Thyroid gland (tissue), 4 donors: ENCODE results near the gene MRAP. TPM values are rescaled to one million over a fixed set of nuclear protein-coding genes. Genes with fewer than 3 reads are reported as not detected.

ENCODE experiments used
- DNase-seq, 2 donors: peaks; one replicate each; pipeline ENCODE4 v3.0.0-alpha.2; 2019
- H3K27ac ChIP-seq, 3 donors: fragments of 200-600 bp; sonication (generic); 1 replicate in 2 of 3; 2 replicates in 1 of 3; pipeline ENCODE4 v1.5.1; 2016 to 2019; ENCODE audit warnings: mild to moderate bottlenecking in 1 of 3, moderate library complexity in 1 of 3
- H3K27me3 ChIP-seq: fragments of 200-600 bp; sonication (generic); one replicate; pipeline ENCODE4 v1.5.1; 2019
- H3K36me3 ChIP-seq, 2 donors: fragments of 200-600 bp; sonication (generic); one replicate each; pipeline ENCODE4 v1.5.1; 2016 to 2019
- H3K4me1 ChIP-seq, 2 donors: fragments of 200-600 bp; sonication (generic); one replicate each; pipeline ENCODE4 v1.5.1; 2017 to 2019
- H3K4me3 ChIP-seq, 3 donors: fragments of 200-600 bp; sonication (generic); replicated peaks in 1 of 3; 1 replicate in 2 of 3; 2 replicates in 1 of 3; pipeline ENCODE4 v1.5.1; 2016; ENCODE audit warnings: mild to moderate bottlenecking in 1 of 3
- H3K9me3 ChIP-seq: fragments of 200-600 bp; sonication (generic); one replicate; pipeline ENCODE4 v1.5.1; 2017
- POLR2A ChIP-seq, 2 donors: fragments of 450-650 bp; IDR thresholded peaks; one replicate each; pipeline ENCODE4 v1.6.1; 2017; ENCODE audit warnings: antibody characterized with exemption in 2 of 2, mild to moderate bottlenecking in 2 of 2, moderate library complexity in 1 of 2
- WGBS, 2 donors: methylation state at CpG; one replicate each; pipeline ENCODE4 v1.1.5; 2017; 5-methylcytosine and 5-hydroxymethylcytosine counted together
- intact Hi-C: fragments of 100-400 bp; cut with DNase I; formaldehyde crosslinking; loops from one replicate; pipeline ENCODE4 v1.15.1; 2023
- total RNA-seq, 4 donors: library from RNA; depleted of rRNA; stranded (reverse); fragments of >200 nt; gene quantifications; one replicate each; pipeline ENCODE4 v1.2.3, GENCODE V29; 2016
- TF ChIP-seq, protein P1 (sequence below), 6 experiments: fragments of 200-600 bp in 3 of 6; fragments of 450-650 bp in 3 of 6; sonication (generic) in 3 of 6; IDR thresholded peaks; one replicate each; pipeline ENCODE4 v1.5.1; 2016 to 2019; ENCODE audit warnings: antibody characterized with exemption in 6 of 6, mild to moderate bottlenecking in 2 of 6, inconsistent platforms in 1 of 6, moderate library complexity in 1 of 6

Gene MRAP
- total RNA-seq, 4 donors from 2014 or later, result not detected

DNA sequence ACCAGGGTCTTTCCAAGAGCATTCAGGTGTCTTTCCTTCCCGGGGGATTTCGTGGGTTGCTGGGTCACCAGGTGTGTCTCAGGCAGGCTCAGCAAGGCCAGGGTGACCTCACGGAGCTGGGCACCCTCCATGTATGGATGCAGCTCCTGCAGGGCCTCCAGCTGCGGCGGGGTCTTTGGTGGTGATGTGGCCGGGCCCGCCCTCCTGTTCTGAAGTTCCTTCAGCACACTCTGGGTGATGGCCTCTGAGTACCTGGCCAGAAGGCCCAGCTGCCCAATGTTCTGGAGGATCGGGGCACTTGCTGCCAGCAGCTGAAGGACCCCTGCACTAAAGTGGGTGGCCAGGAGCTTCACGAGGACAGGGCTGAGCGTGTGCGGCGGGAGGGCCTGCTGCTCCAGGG, 48.7 kb downstream of the MRAP start:
- Histone ChIP-seq H3K4me1 (peaks cover 0 to 3% of the 10 kb centered on the region in 2 donors), H3K4me3 (no peak overlapping the region), H3K27me3 (no peaks in the 10 kb centered on the region), H3K36me3 (peaks cover 62 to 79% of the 10 kb centered on the region in 2 donors), H3K27ac (no peak overlapping the region), H3K9me3 (no peaks in the 10 kb centered on the region)
- intact Hi-C loops, result no loop called here
- TF ChIP-seq, protein P1, sequence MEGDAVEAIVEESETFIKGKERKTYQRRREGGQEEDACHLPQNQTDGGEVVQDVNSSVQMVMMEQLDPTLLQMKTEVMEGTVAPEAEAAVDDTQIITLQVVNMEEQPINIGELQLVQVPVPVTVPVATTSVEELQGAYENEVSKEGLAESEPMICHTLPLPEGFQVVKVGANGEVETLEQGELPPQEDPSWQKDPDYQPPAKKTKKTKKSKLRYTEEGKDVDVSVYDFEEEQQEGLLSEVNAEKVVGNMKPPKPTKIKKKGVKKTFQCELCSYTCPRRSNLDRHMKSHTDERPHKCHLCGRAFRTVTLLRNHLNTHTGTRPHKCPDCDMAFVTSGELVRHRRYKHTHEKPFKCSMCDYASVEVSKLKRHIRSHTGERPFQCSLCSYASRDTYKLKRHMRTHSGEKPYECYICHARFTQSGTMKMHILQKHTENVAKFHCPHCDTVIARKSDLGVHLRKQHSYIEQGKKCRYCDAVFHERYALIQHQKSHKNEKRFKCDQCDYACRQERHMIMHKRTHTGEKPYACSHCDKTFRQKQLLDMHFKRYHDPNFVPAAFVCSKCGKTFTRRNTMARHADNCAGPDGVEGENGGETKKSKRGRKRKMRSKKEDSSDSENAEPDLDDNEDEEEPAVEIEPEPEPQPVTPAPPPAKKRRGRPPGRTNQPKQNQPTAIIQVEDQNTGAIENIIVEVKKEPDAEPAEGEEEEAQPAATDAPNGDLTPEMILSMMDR (IDR thresholded peaks at IDR 0.05), result no peak
- no peak for TF ChIP-seq POLR2A (IDR thresholded peaks at IDR 0.05)
- WGBS, 2 donors, result 96 to 97% methylated on average over 4 to 12 of the region's 12 CpGs
- DNase-seq, result no peak

DNA sequence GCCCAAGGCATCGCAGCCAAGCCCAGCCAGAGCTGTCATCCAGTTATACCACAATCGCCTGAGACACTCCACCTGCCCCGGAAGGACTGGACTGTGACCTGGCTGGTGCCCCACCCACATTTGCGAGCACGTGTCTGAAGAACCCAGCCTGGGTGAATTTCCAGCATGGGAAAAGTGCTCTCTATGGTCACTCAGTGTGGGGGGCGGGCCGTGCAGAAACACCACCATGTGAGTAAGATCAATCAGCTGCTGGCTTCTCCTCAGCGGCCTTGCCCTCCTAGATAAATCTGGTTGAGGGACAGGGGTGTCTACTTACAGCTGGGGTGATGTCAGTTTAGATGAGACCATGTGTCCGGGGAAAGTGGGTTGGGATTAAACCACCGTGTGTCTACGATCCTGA, 49.3 kb downstream of the MRAP start:
- intact Hi-C loops, result no loop called here
- Histone ChIP-seq H3K27me3 (no peaks in the 10 kb centered on the region), H3K27ac (no peak overlapping the region), H3K36me3 (peaks cover 69 to 85% of the 10 kb centered on the region in 2 donors), H3K4me1 (peaks cover 0 to 3% of the 10 kb centered on the region in 2 donors), H3K4me3 (no peak overlapping the region), H3K9me3 (no peaks in the 10 kb centered on the region)
- TF ChIP-seq POLR2A (IDR thresholded peaks at IDR 0.05), result no peak
- TF ChIP-seq, protein P1 (IDR thresholded peaks at IDR 0.05), result no peak
- 79 to 91% methylated on average over 10 of the region's 11 CpGs for WGBS, 2 donors
- DNase-seq, result no peak

DNA sequence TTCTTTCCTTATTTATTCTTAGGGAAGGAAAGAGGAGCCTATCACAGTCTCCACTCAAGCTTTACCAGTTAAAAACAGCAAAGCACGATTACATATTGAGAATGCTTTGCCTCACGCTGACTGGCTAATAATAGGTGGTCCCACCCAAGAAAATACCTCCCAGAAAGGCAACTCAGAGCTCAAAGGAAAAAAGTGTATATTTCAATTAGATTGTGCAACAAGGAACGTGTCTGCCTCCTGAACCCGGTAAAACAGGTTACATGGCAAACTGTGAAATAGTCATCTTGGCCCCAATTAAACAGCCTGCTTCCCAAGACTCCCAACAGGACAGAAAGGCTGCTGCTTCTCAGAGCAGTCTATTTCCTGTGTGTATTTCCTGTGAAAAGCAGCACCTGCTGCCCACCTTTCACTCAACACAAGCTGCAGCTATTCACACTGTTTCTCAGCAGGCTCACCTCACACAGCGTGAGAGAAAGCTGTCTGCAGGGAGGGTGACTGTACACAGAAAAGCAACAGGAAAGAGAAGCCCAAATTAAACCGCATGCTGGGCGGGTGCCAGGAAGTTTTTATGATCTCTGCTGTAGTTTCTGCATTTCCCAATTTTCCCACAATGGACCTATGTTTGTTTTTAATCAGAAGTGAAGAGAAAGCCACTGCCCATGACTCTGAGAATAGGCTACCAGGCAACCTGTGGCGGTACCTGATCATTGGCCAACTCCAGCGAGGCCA, 50.1 kb downstream of the MRAP start:
- WGBS, 2 donors, result 90 to 94% methylated on average over 9 of the region's 9 CpGs
- H3K27me3 ChIP-seq, result no peaks in the 10 kb centered on the region
- intact Hi-C loops, result no loop called here
- H3K9me3 ChIP-seq, result no peaks in the 10 kb centered on the region
- peaks cover 0 to 3% of the 10 kb centered on the region in 2 donors for H3K4me1 ChIP-seq
- no peak overlapping the region for H3K4me3 ChIP-seq
- TF ChIP-seq, protein P1 (IDR thresholded peaks at IDR 0.05), result no peak
- no peak for TF ChIP-seq POLR2A (IDR thresholded peaks at IDR 0.05)
- no peak overlapping the region for H3K27ac ChIP-seq
- no peak for DNase-seq
- peaks cover 76 to 87% of the 10 kb centered on the region in 2 donors for H3K36me3 ChIP-seq

DNA sequence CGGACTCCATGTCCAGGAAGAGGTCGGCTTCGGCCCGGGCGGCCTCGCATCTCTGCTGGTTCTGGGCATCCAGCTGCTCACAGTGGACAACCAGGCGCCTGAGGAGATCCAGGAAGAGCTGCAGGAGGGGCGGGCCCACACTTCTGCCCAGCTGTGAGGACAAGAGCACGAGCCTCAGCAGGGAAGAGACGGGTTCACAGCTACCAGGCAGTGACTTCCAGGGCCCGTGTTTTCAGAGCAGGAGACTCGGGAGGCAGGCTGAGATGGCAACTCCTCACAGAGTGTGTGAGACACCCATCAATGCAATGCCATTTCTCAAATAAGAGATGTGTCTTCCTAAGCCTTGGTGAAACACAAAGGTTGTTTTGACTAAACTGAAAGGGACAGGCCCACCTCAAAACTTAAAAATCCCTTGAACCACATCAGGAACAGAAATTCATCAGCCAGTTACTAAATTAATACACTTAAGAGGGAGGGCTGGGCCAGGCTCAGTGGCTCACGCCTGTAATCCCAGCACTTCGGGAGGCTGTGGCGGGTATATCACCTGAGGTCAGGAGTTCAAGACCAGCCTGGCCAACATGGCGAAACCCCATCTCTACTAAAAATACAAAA, 50.8 kb downstream of the MRAP start:
- 86 to 95% methylated on average over 14 of the region's 16 CpGs for WGBS, 2 donors
- no peak overlapping the region for H3K4me3 ChIP-seq
- no peaks in the 10 kb centered on the region for H3K9me3 ChIP-seq
- H3K27ac ChIP-seq, result no peak overlapping the region
- DNase-seq, result no peak
- H3K4me1 ChIP-seq, result peaks cover 0 to 3% of the 10 kb centered on the region in 2 donors
- H3K36me3 ChIP-seq, result peaks cover 81 to 88% of the 10 kb centered on the region in 2 donors
- no peaks in the 10 kb centered on the region for H3K27me3 ChIP-seq
- TF ChIP-seq, protein P1 (IDR thresholded peaks at IDR 0.05), result no peak
- no peak for TF ChIP-seq POLR2A (IDR thresholded peaks at IDR 0.05)
- intact Hi-C loops, result no loop called here
